Tibial nerve (tissue), 4 donors: Measurements from ENCODE around the gene PSMD2.

Experiments used
- CTCF ChIP-seq, 5 experiments: fragments of 200-600 bp in 3 of 5; fragments of 450-650 bp in 2 of 5; sonication (generic) in 3 of 5; IDR thresholded peaks; one replicate each; pipeline ENCODE4 v1.5.1; 2016 to 2019; ENCODE audit warnings: antibody characterized with exemption in 5 of 5, mild to moderate bottlenecking in 3 of 5, moderate library complexity in 2 of 5
- EP300 ChIP-seq, 2 donors: sonication (generic); formaldehyde crosslinking; IDR thresholded peaks; one replicate each; pipeline ENCODE4 v1.6.1; 2017; ENCODE audit warnings: antibody characterized with exemption in 2 of 2, mild to moderate bottlenecking in 1 of 2
- POLR2A ChIP-seq, 2 donors: fragments of 450-650 bp; IDR thresholded peaks; one replicate each; pipeline ENCODE4 v1.6.1; 2017; ENCODE audit warnings: antibody characterized with exemption in 2 of 2, mild to moderate bottlenecking in 2 of 2, moderate library complexity in 2 of 2

DNA sequence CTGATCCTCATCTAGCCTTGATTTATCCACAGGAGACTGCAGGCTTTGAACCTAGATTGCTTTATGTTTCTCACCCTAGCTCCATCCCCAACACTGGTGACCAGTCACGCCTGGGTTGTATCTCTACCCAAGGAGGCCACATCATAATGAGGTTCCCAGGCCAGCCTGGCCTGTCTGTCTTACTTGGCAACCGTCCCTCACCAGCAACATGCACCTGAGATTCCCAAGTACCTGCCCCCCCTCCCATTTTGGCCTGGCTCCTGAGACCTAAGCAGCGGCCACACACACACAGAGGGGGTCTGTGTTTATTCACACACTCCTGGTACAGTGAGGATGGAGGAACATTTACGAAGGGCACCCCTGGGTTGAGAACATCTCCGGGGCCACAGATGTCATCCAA, 40.1 kb upstream of the PSMD2 start:
- TF ChIP-seq CTCF (IDR thresholded peaks at IDR 0.05) (no peak), POLR2A (IDR thresholded peaks at IDR 0.05) (no peak), EP300 (IDR thresholded peaks at IDR 0.05) (no peak)
